Esophagus muscularis mucosa (tissue), 4 donors: ENCODE measurements around the gene DVL3.

Experiments used
- EP300 ChIP-seq: sonication (generic); formaldehyde crosslinking; IDR thresholded peaks from one replicate; pipeline ENCODE4 v1.6.1; 2017; ENCODE audit warnings: antibody characterized with exemption
- POLR2A ChIP-seq: fragments of 450-650 bp; IDR thresholded peaks from one replicate; pipeline ENCODE4 v1.6.1; 2017; ENCODE audit warnings: antibody characterized with exemption, moderate library complexity, mild to moderate bottlenecking, low read depth
- POLR2AphosphoS5 ChIP-seq, 2 donors: sonication (generic); formaldehyde crosslinking; IDR thresholded peaks; one replicate each; pipeline ENCODE4 v1.6.1; 2017; ENCODE audit warnings: antibody characterized with exemption in 2 of 2
- TF ChIP-seq, protein P1 (sequence below), 3 experiments: fragments of 200-600 bp in 2 of 3; fragments of 450-650 bp in 1 of 3; sonication (generic) in 2 of 3; IDR thresholded peaks; one replicate each; pipeline ENCODE4 v1.5.1; 2017 to 2019; ENCODE audit warnings: antibody characterized with exemption in 3 of 3, mild to moderate bottlenecking in 2 of 3, moderate library complexity in 1 of 3

DNA sequence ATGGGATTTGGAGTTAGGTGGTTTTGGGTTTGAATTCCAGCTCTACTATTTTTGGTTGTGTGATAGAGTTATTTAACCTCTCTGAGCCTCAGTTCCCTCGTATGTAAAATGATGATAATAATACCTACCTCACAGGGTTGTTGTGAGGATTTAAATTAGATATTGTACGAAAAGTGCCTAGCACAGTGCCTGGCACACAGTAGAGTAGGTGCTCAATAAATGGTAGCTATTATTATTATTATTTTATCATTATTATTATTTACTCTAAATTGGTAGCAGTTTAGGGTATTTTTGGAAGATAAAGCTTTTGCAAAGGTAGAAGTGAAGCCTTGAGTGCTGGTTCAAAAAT is 18.2 kb downstream of the DVL3 start:
- TF ChIP-seq, protein P1, sequence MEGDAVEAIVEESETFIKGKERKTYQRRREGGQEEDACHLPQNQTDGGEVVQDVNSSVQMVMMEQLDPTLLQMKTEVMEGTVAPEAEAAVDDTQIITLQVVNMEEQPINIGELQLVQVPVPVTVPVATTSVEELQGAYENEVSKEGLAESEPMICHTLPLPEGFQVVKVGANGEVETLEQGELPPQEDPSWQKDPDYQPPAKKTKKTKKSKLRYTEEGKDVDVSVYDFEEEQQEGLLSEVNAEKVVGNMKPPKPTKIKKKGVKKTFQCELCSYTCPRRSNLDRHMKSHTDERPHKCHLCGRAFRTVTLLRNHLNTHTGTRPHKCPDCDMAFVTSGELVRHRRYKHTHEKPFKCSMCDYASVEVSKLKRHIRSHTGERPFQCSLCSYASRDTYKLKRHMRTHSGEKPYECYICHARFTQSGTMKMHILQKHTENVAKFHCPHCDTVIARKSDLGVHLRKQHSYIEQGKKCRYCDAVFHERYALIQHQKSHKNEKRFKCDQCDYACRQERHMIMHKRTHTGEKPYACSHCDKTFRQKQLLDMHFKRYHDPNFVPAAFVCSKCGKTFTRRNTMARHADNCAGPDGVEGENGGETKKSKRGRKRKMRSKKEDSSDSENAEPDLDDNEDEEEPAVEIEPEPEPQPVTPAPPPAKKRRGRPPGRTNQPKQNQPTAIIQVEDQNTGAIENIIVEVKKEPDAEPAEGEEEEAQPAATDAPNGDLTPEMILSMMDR (IDR thresholded peaks at IDR 0.05): no peak
- no peak for TF ChIP-seq POLR2A
- no peak for TF ChIP-seq EP300
- no peak for TF ChIP-seq POLR2AphosphoS5 (IDR thresholded peaks at IDR 0.05)
